NOMO-1 (cell line): ENCODE results near the gene RGS12.

Experiments
- DNase-seq, 2 experiments: peaks; one replicate each; lab custom pipeline; 2025; ENCODE audit not compliant: unreplicated experiment in 2 of 2; lab: John Stamatoyannopoulos, UW

The RGS12 gene

DNA sequence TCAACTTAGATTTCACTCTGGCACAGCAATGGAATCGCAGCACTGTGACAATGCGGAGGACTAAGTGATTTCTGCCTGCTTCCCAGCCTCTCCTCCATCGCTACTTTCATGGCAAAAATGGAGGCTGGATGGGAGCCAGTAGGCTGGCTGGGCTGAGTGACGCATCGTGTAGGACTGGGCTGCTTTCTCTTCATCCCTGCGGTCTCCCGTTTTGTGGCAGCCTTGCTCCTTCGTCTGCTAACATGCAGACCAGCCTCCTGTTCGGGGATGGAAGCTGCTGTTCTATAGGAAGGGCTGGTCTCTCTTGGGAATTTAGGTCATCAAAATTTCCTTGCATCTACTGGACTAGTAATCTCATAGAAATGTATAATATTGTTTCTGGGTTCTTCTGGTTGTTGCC, 15.8 kb upstream of the RGS12 start:
- no peak for DNase-seq

DNA sequence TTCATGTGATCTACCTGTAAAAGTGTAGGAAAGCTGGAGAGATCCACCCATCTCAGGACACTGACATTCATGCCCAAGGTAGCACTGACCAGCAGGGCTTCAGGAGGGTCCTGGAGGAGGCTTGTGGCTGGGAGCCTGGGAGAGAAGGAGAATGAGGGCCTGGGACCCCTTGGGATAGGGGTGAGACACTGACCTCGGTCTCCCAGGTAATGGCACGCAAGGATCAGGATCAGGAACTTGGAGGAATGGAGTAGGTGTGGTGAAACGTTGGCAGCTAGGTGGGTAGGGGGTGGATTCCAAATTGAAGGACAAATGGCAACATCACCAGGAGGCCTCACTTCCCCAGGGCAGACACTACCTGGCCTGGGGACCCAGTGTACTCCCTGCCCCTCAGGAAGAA, 12.4 kb upstream of the RGS12 start:
- DNase-seq, result no peak

GRCh38 chr4:3283483-3283882, 9.3 kb upstream of the RGS12 start:
- no peak for DNase-seq

DNA sequence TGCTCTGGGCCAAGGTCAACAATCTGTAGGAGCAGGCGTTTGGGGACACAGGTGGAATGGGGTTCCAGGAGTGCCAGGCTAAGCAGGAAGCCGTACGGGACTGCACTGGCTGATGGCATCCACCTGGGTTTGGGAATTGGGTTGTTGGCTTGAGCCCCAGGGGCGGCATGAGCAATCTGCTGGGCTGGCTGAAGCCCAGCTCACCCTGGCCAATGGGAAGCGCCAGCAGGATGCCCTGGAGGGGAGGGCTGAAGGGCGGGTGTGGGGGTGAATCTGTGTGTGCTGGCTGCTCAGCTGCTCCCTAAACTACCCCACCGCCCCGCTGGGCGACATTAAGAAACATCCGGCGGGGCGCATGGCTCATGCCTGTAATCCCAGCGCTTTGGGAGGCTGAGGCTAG, 8.9 kb upstream of the RGS12 start:
- no peak for DNase-seq

GRCh38 chr4:3284734-3285557, 7.9 kb upstream of the RGS12 start:
- no peak for DNase-seq

DNA sequence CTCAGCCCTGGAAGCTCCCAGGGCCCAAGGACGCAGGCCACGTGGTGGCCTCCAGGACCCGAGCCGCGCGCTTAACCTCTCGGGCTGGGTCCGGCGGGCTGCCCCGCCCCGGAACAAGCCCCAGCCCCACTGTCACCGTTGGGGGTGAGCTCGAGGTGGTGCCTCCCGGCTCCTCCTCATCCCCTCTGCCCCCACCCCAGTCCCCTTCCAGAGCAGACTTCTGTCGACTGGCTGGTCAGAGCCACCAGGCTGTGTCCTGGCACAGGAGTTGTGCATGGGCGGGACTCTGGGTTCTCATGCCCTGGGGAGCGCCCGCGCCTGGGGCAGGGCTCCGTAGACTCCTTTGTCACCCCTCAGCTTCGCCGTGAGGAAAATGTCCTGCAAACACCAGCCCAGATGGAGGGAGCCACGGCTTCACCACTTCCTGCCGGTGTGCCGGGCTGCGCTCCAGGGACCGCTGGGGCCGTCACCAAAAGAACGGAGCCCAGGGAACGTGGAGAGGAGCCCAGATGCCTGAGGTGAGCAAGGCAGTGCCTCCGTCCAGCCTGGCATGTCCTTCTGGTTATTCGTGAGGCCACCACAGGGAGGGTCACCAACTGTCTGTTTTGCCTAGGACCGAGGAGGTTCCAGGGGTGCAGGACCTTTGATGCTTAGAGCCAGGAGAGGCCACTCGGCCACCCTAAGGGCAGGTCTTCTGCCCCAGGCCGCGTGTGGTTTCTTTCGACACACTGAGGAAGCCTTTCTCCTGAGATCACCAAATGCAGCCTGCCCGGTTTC, 7.1 kb upstream of the RGS12 start:
- peak in 1 of 2 experiments; percentile 89 for DNase-seq

DNA sequence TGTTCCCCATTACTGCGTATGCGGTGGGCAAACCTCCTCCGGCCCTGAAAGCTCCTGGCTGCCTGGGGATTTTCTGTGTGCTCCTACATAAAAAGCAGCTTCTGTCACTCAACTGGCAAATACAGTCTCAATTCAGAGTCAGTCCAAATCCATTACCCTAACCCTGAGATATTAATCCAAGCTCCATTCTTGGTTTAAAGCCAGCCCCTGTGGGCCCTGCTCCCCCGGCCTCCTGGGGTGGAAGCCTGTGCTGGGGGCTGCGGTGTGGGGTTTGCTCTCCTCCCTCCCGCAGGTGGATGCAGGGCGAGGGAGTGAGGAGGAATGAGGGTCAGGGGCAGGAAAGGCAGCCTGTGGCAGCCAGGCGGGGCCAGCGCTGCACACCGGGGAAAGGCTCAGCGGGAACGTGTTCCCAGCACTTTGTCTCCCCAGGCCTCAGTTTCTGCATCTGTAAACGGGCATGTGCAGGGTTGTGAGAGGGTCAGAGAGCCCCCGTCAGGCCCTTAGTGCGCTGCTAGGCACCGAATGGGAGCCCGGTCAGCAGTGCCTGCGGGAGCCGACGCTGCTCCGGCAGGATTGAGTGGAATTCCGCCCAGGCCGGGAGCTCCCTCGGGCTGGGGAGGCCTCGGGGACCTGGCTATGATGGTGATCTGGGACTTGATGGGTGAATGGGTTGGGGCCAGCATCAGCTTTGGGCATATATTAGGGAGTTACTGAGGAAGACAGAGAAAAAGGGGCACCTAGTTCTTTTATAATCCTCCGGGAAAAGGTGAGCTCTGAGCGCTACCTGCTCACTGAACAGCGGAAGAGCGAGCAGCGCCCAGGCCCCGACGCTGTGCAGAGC, 6.3 kb upstream of the RGS12 start:
- peak in 1 of 2 experiments; percentile 97 for DNase-seq

- DNase-seq, result no peak
Measured at GRCh38 chr4:3287271-3287971, 5.4 kb upstream of the RGS12 start.

- no peak for DNase-seq
Measured at GRCh38 chr4:3287972-3288570, 4.8 kb upstream of the RGS12 start.

GRCh38 chr4:3288571-3289094, 4.2 kb upstream of the RGS12 start:
- no peak for DNase-seq

DNA sequence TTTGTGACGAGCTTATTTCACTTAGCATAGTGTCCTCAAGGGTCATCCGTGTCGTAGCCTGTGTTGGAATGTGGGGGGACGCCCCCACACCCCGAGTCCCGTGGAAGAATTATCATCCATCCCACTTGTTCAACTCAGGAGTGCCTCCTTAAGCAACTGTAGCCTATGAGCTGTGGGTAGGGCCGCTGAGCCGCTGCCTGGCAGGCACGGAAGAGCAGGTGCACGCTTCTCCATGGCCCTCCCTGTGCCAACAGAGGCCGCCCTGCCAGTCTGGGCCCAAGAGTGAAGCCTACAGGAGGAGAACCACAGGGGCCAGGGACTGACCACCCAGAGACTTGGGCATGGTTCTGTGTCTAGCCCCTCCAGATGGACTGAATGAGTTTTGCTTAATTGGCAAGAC, 2.3 kb upstream of the RGS12 start:
- no peak for DNase-seq

GRCh38 chr4:3290889-3291321, 1.9 kb upstream of the RGS12 start:
- no peak for DNase-seq

DNA sequence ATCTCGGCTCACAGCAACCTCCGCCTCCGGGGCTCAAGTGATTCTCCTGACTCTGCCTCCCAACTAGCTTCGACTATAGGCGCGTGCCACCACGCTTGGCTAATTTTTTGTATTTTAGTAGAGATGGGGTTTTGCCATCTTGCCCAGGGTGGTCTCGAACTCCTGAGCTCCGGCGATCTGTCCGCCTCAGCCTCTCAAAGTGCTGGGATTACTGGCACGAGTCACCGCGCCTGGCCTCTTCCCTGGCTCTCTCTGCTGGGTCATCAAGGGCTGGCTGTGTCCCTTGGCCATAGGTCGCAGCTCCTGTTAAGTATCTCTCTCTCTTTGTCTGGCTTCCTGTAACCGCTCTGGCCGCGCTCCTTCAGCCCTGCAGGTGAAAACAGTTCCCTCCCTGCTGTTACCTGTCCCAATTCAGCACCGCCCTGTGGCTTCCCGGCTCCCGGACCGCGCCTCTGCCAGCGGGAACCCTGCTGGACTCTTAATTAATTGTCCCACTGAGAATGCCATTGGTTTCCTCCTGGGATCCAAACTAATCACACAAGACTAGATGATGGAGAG, 1.3 kb upstream of the RGS12 start:
- no peak for DNase-seq

DNA sequence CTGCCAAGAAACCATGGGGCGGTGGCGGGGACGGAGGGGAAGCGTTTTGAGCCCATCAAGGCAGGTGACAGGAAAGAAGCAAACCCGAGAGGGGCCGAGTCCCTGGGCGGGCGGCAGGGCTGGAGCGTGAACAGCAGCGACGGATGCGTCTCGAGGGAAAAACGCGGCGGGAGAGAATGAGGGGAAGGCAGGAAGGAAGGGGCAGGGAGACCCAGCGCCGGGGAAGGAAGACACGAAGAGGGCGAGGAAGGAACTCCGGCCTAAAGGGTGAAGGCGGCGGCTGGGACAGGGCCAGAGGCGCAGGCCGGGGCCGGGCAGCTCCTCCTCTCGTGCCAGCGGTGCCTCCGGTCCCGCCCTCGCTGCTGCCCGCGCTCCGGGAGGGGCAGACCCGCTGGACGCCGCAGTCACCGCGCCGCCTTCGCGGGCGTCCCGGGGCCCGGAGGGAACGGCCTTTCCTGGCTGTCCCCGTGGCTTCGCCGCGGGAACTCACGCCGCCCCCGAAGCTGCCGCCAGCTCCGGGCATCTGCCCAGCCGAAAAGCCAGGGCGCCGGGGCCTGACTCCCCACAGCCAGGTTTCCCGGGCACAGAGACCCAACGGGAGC, 751 bp upstream of the RGS12 start:
- no peak for DNase-seq

- no peak for DNase-seq
Measured at GRCh38 chr4:3293401-3294391, 875 bp downstream of the RGS12 start.

- DNase-seq, result no peak
Measured at GRCh38 chr4:3294401-3295241, 1.8 kb downstream of the RGS12 start.
